Activated CD4-positive, alpha-beta T cell treated with anti-CD3 and anti-CD28 coated beads, Interleukin-2, amount 50 U/mL, for 16 hours (primary cell): Measurements from ENCODE around the gene DGUOK.
"Not testable (repeated sequence)": the region's sequence is repeated elsewhere in the genome, so short reads cannot be mapped to it uniquely, and the experiment has no call there.

Experiments used
- DNase-seq: peaks from one replicate; pipeline ENCODE4 v3.0.0-alpha.2; 2020

The DGUOK gene

DNA sequence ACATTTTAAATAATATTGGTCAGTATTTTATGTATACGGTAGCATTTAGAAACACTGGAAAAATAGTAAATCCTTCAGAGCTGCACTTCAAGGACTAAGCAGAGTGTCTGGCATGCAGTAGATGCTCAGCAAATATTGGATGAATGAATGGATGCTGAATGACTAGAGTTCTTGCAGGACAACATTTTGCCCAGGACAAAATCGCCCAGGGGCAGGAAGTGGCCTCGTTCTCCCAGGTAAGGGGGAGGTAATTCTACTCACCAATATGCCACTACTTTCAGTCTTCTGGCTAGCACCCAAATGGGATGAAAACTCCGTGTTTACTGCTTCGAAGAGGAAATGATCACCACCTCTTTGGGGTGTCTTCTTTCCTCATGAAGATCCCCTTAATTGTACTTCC lies 4.0 kb upstream of the DGUOK start:
- DNase-seq, result no peak

DNA sequence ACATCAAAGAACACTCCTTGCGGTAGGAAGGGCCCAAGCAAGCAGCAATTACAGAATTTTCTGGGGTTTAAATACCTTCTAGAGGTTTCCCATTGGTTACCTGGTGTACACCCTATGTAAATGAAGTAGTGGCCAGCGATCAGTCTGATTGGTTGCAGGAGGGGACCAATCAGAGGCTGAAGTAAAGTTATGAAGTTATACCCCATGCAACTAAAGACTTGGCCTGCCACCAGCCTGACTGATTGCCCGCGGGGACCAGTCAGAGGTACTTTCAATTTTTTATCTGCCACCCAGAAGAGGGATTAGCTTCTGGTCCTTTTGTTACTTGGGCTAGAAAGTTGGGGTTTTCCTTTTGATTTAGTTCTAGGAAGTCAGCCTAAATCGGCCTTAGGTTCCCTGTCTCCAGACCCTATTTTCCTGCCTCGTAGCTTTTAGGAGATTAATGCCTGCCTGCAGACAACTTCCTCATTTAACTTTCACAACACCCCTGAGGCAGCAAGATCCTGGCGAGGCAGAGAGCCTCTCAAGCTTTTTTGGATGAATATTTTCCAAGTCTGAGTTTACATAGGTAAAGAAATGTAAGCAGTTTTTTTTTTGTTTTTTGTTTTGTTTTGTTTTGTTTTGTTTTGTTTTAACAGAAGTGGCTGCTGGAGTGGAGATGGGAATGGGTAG lies 1.5 kb upstream of the DGUOK start:
- DNase-seq, result no peak

DNA sequence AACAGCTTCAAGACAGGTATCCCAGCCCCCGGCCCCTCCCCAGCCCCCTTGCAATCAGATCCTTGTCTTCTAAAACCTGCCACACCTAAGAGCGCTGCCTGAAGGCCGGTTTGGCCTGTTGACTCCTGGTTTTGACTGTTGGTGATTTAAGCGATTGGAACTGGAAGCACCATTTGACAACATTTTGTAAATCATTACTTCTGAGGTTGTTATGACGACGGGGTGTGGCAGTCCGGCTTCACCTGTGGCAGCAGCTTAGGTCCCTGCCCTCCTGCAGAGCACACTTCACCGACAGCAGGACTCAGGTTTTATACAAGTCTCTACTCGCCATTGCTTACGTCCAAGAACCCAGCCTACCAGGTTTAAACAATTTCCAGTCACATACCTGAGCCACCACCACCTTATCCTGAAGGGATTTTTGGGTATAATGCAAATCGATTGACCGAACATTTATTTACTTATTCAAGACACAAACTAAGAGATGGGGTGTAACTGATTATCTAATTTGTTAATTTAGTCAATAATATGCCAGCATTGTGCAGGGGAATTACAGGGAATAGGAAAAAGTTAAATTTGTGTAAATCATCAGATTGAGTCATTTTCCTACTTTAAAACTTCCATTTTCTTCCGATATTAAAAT lies 707 bp upstream of the DGUOK start:
- DNase-seq, result no peak

DNA sequence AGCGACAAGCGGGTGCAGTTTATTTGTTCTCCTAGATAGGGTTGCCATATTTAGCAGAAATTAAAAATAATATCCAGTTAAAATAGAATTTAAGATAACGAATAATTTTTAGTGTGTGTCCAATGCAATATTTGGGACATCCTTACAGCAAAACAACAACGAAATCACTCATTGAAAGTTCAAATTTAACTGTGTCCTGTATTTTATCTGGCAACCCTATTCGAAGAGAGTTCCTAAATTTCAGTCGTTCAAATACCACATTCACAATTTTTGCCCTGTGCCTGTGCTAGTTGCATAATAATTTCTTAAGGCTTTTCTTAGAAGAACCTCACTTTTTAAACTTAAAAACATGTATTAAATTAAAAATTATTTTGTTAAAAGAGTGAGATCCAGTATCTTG lies 664 bp downstream of the DGUOK start:
- DNase-seq, result no peak

DNA sequence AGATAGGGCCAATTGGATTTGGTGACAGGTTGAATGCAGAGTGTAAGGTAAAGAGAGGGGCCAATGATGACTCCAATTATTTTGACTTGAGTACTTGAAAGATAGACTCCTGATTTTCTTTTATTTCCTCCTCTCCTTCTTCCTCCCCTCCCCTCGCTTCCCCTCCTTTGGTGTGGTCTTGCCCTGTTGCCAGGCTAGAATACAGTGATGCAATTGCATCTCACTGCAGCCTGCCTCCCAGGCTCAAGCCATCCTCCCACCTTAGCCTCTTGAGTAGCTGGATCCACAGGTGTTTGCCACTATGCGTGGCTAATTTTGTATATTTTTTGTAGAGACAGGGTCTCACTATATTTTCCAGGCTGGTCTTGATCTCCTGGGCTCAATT lies 2.3 kb downstream of the DGUOK start:
- no peak for DNase-seq

DNA sequence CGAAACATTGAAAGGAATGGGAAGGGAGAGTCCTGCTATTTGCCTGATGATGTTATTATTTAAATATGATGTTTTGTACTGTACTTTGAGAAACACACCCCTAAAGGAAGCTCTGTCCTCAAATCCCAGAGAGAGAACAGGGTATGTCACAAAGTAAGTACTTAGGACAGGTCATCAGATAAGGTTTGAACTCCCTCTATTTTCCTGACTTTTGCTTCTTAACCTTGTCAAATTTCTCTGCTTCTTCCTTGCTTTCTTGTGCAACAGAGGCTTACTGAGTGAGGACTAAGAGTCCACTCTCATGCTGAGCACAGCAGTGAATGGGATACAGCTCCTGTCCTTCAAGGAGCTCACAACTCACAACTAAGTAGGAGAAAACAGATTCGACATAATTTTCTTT lies 3.7 kb downstream of the DGUOK start:
- DNase-seq, result no peak

DNA sequence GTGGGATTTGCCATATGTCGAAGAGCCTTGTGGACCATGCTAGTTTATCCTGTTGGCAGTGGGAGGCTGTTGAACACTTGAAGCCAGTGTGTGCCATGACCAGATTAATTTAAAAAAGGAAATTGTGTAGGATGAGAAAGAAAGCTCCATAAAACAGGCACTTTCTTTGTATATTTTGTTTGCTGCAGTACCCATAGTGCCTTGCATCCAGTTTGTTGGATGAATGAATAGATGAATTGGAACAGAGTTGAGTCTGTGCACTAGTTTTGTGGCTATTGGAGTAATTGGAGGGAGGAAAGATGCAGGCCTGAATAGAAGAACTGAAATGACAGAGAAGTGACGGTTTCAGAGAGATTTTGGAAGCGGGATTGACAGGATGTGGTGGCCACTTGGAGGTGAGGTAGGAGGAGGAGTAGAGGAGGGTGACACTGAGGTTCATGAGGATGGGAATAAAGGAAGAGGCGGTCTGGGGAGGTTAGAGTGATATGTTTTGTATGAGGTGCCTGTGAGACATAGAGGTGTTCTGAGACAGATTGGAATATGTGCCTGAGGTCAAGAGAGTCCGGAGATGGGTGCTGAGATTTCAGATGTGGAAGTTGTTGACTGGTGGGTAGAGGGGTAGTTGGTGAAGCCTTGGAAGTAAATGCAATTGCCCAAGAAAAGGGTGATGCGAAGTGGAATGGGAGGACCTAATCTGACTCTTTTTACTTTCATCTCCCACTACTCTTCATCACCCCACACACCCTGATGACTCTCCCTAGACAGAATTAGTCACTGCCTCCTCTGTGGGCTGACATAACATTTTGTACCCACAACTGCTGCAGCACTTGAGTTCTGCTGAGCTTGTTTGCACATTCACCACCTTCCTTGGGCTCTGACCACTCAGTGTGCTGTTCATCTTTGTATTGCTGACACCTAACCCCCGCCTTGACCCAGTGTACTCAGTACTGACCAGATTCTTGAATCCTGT lies 5.1 kb downstream of the DGUOK start:
- DNase-seq, result peak; percentile 80

DNA sequence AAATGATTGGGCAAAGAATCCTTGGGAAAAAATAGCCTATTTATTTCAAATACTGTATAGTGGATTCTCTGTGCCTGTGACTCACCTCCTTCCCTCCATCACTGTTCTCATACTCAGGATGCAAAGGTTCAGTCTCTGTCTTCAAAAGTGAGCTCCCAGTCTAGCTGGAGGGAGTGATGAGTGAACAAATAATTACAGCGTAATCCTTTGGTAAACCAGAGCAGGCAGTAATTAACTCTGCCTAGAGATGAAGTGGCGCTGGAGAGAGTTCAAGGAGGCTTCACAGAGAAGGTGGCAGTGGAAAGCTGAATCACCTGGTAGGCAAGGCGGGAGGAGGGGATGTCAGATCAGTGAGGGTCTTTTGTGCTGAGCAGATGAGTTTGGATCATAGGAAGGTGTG lies 6.5 kb downstream of the DGUOK start:
- DNase-seq, result no peak

DNA sequence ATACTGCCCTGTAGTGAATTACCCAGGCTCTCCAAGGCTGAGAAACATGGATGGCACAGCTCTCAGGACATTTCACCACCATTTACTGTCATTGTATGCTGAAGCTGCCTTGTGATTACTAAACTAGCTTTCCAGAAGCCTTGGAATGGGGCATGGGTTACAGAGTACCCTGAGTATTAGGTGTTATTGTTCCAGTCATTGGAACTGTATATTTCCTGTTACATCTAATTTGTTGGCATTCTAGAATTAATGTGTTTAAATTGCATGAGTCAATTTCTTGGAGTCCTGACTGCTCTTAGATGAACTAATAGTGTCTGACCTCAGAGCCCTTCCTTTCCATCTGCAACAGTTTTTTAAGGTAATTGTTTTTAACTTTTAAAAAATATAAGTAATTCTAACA lies 9.0 kb downstream of the DGUOK start:
- no peak for DNase-seq

DNA sequence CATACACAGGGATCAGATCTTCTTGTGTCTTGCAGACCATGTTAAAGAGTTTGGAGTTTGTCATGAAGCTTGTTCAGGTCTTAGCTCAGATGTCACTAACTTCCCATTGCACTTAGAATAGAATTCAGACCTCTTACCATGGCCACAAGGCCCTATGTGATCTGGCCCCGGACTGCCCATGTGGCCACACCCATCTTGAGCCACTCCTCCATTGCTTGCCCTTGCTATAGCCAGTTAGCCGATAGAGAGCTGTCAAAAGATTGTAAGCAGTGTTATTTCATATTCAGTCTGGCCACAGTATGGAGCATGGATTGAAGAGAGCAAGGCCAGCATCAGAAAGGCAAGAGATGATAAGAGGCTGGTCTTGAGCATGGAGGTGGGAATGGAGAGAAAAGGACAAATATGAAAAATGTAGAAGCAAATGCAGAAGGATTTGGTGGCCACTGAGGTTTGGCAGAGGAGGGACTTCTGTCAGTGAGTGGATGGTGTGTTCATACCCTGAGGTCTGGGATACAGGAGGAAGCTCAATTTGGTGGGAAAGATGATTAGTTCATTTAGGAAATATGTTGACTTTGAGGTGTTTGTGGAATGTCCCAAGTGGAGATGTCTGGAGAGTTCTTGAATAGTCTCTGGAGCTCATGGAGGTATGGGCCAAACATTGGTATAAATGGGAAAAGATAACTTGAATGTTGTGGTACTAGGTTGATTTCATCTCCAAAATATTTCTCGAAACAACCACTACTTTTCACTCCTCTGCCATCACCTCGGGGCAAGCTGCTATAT lies 10.6 kb downstream of the DGUOK start:
- DNase-seq, result no peak

DNA sequence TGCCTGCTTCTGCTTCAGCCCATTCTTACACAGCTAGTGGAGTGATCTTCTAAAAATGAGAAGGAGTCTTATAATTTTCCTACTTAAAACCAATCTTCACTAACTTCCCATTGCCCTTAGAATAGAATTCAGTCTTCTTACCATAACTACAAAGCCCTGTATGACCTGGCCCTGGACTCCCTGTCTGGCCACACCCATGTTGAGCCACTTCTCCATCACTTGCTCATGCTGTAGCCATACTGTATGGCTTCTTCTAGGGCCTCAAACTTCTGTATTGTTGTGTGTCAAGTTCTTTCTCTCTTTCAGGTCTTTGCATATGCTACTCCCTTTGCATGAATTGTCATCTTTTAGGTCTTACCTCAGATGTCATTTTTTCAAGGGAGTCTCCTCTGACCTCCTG lies 11.2 kb downstream of the DGUOK start:
- DNase-seq, result no peak

DNA sequence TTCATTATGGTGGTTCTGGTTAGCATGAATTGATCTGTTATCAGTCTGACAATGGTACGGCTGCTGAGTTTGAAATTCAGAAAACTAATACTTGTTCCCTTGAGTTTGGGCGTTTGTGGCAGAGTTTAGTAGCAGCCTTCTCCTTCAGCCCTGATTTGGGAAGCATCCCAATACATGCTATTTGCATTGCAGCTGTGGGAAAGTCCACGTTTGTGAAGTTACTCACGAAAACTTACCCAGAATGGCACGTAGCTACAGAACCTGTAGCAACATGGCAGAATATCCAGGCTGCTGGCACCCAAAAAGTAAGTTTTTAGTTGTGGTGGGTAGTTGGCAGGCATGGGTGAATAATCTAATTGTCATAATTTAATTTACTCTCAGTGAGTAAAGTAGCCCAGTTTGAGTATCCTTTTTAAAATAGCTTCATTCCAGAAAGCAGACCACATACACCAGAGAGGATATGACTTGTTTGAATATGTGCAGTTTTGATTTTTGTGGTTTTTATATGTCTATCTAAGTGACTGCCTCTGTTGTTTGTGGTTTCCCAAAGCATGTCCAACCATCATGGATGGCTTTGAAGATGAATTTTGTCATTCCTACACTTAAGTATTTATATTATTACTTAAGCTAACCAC lies 12.2 kb downstream of the DGUOK start:
- DNase-seq, result peak; percentile 62

DNA sequence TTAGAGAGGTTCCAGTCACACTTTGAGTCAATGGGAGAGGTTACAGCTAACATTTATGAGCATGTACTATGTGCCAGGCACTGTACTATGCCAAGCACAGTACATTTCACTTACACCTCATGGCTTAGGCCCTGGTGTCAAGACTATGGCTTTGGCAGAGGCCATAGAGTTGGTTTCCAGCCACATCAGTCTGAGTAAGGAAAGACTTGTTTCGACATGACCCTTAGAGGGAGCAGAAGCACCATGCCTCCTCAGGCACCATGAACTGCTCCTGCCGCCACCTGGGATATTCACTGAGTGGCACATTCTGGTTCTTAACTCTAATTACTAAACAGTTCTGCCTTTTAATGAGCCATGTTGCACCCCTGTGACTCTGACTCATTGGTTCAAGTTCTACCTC lies 12.7 kb downstream of the DGUOK start:
- DNase-seq, result no peak

DNA sequence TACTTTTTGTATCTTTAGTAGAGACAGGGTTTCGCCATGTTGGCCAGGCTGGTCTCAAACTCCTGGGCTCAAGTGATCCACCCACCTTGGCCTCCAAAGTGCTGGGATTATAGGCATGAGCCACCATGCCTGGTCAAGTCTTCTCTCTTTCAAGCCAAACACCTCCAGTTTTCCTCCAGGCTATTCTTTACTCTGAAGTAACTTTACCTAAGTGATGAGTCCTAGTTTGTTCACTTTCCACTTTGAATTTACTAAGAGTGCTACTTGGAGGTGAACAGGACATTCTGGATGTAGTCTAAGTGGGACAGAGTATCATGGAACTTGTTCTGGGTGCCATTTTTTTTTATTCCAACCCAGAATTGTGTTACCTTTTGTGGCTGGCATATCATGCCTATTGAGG lies 13.4 kb downstream of the DGUOK start:
- not testable (repeated sequence) for DNase-seq

DNA sequence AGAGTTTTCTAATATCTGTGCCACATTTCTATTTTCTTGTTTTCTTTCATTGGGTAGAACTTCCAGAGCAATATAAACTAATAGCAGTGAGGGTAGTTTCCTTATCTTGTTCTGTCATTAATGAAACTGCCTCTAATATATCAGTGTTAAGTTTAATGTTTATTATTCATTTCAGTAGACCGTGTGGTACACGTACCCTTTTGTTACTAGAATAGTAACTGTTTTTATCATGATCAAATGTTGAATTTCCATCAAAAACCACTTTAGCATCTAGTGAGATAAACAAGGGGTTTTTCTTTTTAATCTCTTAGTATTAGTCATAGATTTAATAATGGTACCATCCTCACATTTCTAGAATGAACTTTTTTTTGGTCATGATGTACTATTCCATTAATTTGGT lies 16.0 kb downstream of the DGUOK start:
- DNase-seq, result no peak

DNA sequence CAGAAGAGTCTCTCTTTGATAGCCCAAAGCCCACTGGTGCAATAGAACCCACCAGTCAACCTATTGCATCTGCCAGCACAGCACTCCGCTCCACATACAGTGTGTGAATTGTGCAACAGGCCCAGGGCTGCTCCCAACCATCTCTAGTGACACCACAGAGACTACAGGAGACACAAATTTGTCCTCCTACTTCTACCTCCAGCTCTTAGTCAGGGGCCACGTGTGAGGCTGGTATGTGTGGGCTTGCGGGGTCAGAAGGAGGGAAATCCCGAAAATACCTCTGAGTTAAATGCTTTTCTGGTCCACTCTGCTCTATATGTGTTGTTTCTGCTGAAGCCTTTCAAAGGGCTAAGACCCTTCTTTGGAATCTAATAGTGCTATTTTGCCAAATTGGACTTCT lies 18.0 kb downstream of the DGUOK start:
- DNase-seq, result no peak

DNA sequence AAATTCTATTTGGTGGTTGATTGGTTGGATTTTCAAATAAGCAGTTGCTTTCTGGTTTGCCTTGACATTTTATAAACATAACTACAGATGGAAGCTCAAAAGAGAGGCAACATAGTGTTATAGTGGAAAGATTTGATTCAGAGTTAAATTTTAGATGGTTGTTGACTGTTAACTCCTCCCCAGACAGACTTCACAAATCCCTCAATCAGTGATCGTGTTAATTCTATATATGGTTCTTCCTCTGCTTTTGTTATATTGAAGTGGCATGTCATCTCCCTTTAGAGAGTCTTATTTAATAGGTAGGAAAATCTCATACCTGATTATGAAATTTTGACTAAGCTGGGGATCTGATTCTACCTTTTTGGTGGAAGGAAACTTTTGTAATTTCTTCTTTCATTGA lies 19.5 kb downstream of the DGUOK start:
- no peak for DNase-seq

DNA sequence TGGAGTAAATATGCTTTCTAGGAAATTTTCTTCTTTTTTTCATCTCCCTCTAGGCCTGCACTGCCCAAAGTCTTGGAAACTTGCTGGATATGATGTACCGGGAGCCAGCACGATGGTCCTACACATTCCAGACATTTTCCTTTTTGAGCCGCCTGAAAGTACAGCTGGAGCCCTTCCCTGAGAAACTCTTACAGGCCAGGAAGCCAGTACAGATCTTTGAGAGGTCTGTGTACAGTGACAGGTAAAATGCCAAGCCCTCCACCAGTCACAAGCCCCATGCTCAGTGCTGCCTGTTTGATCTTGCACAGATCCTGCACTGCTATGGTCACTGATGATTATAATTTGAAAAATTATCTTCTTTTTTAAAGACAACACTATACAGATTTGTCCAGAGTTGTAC lies 20.0 kb downstream of the DGUOK start:
- DNase-seq, result no peak

DNA sequence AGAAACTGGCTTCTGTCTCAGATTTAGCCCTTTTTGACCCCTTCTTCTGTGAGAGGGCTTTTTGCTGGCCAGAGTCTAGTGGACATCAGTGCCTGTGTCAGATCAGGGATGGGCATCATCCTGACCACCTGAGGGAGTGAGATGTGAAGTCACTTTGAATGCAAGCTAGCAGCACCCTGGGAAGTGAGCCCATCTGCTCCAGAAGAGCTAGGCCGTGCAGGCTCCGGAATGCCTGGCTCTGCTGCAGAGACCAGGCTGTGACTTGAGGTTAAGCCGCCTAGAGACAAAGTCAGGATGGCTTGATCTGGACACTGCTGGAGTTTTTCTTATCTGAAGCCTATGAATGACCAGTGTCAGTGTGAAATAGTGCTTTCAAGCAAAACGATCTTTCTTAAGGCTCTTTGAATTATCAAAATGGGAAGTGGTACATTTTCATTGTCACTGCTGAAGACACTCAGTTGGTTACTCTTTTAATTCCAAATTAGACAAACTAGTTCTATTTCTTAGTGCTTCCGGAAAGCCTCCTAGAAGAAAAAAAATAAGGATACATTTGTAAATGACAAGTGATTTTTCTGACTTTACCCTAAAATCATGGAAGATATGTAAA lies 20.8 kb downstream of the DGUOK start:
- no peak for DNase-seq

DNA sequence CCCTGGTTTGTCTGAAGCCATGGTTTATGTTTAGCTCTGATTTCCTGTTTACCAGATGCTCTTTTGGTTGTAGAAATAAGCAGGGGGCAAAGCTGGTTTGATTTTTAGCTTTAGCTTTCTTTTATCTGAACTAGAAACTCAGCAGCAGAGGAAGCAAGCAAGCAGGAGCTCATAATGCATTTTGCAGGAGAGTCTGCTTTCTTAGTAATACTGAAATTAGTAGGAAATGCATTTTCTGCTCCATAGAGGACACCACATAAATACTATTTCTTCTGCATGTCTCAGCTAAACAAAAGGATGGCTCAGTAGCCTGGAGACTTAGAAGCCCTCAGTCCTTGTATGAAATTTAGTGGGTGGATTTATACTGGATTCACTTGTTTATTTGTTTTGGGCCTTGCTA lies 23.1 kb downstream of the DGUOK start:
- no peak for DNase-seq

DNA sequence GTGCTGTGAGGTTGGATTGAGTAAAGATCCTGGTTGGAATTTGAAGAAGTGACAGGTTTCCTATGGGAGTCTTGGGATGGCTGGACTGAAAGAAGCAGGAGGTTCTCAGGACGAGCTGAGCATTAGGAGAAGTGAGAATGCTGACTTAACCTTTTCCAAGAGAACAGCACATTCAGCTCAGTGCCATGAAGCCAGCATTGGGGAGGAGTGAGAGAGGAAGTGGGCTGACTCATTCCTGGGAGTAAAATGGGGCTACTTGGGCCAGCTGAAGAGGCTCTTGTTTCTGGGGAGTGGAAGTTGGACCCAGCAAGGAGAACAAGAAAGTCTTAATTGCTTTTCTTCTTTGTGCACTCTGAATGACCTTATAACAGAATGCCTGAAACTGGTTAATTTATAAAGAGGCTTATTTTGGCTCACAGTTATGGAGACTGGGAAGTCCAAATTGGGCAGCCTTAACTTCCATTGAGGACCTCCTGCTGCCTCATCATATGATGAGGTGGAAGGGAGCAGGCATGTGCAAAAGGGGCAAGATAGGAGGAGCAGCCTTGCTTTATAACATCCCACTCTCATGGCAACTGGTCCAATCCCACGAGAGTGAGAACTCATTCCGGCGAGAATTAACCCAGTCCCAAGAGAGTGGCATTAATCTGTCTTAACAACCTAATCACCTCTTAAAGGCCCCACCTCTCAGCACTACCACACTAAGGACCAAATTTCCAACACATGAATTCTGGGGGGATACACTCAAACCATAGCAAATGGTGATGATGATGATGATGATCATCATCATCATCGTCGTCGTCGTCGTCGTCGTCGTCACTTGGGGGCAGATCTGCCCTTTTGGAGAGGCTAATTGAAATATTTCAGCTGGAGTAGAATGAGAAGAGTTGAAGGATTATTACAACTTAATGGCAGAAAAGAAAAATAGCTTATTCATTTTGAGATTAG lies 26.1 kb downstream of the DGUOK start:
- no peak for DNase-seq
